ENCODE results near the gene PACRG. TPM values are rescaled to one million over a fixed set of nuclear protein-coding genes. Genes with fewer than 3 reads are reported as not detected.

PACRG gene
- total and polyA plus RNA-seq, 12 donors, result 2.1 to 34.6 (median 10.0) TPM

DNA sequence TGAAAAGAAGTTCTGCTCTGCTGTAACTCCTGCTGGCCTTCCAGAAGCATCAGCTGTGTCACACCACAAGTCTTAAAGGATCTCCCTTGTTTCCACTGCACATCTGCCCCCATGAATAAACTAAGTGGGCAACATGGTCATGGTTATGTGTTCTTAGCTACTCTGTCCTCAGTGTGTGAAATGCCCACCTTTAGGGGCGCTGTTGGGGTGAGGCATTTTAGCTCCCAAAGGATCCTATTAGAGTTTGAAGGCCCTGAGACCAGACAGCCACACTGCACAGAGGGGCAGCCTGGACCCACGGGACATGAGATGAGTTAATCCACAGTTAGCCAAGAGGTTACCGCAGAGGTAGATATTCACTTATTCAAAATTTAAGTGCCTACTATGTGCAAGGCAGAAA, 392.4 kb downstream of the PACRG start:
- no peak for ATAC-seq
- intact Hi-C loops (cut with DNase I), result no loop called here
- WGBS, 2 donors, result 90 to 92% methylated on average over 3 of the region's 3 CpGs

GRCh38 chr6:163121270-163121669, 393.5 kb downstream of the PACRG start:
- H3K4me3 ChIP-seq, result no peak overlapping the region
- ATAC-seq (no peak), DNase-seq (no peak)
- intact Hi-C loops (cut with DNase I), result no loop called here
- H3K27me3 ChIP-seq, result no peaks in the 10 kb centered on the region
- H3K27ac ChIP-seq, result no peak overlapping the region
- H3K36me3 ChIP-seq, result no peaks in the 10 kb centered on the region
- no peaks in the 10 kb centered on the region for H3K4me1 ChIP-seq
- no peaks in the 10 kb centered on the region for H3K9me3 ChIP-seq
- 89 to 91% methylated on average over 5 of the region's 5 CpGs for WGBS, 2 donors
- TF ChIP-seq, protein P1, sequence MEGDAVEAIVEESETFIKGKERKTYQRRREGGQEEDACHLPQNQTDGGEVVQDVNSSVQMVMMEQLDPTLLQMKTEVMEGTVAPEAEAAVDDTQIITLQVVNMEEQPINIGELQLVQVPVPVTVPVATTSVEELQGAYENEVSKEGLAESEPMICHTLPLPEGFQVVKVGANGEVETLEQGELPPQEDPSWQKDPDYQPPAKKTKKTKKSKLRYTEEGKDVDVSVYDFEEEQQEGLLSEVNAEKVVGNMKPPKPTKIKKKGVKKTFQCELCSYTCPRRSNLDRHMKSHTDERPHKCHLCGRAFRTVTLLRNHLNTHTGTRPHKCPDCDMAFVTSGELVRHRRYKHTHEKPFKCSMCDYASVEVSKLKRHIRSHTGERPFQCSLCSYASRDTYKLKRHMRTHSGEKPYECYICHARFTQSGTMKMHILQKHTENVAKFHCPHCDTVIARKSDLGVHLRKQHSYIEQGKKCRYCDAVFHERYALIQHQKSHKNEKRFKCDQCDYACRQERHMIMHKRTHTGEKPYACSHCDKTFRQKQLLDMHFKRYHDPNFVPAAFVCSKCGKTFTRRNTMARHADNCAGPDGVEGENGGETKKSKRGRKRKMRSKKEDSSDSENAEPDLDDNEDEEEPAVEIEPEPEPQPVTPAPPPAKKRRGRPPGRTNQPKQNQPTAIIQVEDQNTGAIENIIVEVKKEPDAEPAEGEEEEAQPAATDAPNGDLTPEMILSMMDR (IDR thresholded peaks at IDR 0.05), result no peak

More for the DNA sequence above, 392.4 kb downstream of the PACRG start:
- Histone ChIP-seq H3K36me3 (no peaks in the 10 kb centered on the region), H3K4me1 (no peaks in the 10 kb centered on the region), H3K4me3 (no peak overlapping the region), H3K27me3 (no peaks in the 10 kb centered on the region), H3K9me3 (no peaks in the 10 kb centered on the region), H3K27ac (no peak overlapping the region)
- TF ChIP-seq, protein P1 (IDR thresholded peaks at IDR 0.05), result no peak
- DNase-seq, result no peak

DNA sequence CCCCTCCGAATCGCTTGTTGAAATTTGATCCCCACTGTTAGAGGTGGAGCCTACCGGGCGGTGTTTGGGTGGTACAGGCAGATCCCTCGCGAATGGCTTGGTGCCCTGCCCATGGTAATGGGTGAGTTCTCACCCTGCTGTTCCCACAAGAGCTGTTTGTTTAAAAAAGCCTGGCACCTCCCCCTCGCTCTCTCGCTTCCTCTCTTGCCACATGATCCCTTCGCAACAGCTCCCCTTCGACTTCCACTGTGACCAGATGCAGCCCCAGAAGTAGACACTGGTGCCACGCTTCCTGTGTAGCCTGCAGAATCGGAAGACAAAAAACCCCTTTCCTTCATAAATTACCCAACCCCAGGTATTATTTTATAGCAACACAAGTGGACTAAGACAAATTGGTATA, 394.6 kb downstream of the PACRG start:
- WGBS, 2 donors, result 90 to 94% methylated on average over 12 of the region's 12 CpGs
- Histone ChIP-seq H3K4me3 (no peak overlapping the region), H3K36me3 (no peaks in the 10 kb centered on the region), H3K27ac (no peak overlapping the region), H3K4me1 (peaks cover 0 to 2% (median 0%) of the 10 kb centered on the region in 9 donors), H3K27me3 (no peaks in the 10 kb centered on the region), H3K9me3 (no peaks in the 10 kb centered on the region)
- DNase-seq, result no peak
- no peak for ATAC-seq
- intact Hi-C loops (cut with DNase I), result no loop called here
- TF ChIP-seq, protein P1 (IDR thresholded peaks at IDR 0.05), result no peak

- intact Hi-C loops (cut with DNase I), result no loop called here
- DNase-seq, result no peak
- TF ChIP-seq, protein P1 (IDR thresholded peaks at IDR 0.05), result no peak
- Histone ChIP-seq H3K27me3 (no peaks in the 10 kb centered on the region), H3K9me3 (no peaks in the 10 kb centered on the region), H3K36me3 (no peaks in the 10 kb centered on the region), H3K4me1 (peaks cover 0 to 9% (median 0%) of the 10 kb centered on the region in 9 donors), H3K4me3 (no peak overlapping the region), H3K27ac (no peak overlapping the region)
- 78 to 89% methylated on average over 9 of the region's 9 CpGs for WGBS, 2 donors
- ATAC-seq, result no peak
Observed at GRCh38 chr6:163123098-163123497, 395.3 kb downstream of the PACRG start.

All from heart right ventricle (tissue), 16 donors.